GM19023 (cell line): ENCODE results near the gene SARS2.
"Not testable (repeated sequence)": the region's sequence is repeated elsewhere in the genome, so short reads cannot be mapped to it uniquely, and the experiment has no call there.

Experiments used
- ATAC-seq: cut with Tn5 transposase; IDR thresholded peaks from one replicate; pipeline ENCODE4 v1.9.1; 2021; ENCODE audit warnings: mild to moderate bottlenecking, moderate library complexity; ENCODE audit not compliant: unreplicated experiment

The SARS2 gene

GRCh38 chr19:38946229-38947010 is 15.9 kb upstream of the SARS2 start:
- ATAC-seq, result no peak

- ATAC-seq, result no peak
These were observed 15.1 kb upstream of the SARS2 start for GRCh38 chr19:38945562-38946228.

- ATAC-seq, result no peak
These were observed 14.5 kb upstream of the SARS2 start for GRCh38 chr19:38944981-38945506.

- no peak for ATAC-seq
These were observed 12.1 kb upstream of the SARS2 start for GRCh38 chr19:38942471-38943181.

- no peak for ATAC-seq
These were observed 11.4 kb upstream of the SARS2 start for GRCh38 chr19:38941979-38942378.

- ATAC-seq, result not testable (repeated sequence)
These were observed 10.9 kb upstream of the SARS2 start for GRCh38 chr19:38941466-38941865.

- ATAC-seq, result no peak
These were observed 9.4 kb upstream of the SARS2 start for GRCh38 chr19:38939957-38940356.

- no peak for ATAC-seq
These were observed 3.0 kb upstream of the SARS2 start for GRCh38 chr19:38933544-38933943.

- ATAC-seq, result no peak
These were observed 2.0 kb upstream of the SARS2 start for GRCh38 chr19:38932425-38933179.

- no peak for ATAC-seq
These were observed 894 bp upstream of the SARS2 start for GRCh38 chr19:38931521-38931793.

- ATAC-seq, result peak; percentile 92
These were observed 385 bp upstream of the SARS2 start, which contains the start of gene MRPS12 for GRCh38 chr19:38930776-38931520. MRPS12 (plus strand) TSS chr19:38930944; CDS start chr19:38931295, 351 bp downstream.

GRCh38 chr19:38928391-38929001 is 2.1 kb downstream of the SARS2 start:
- no peak for ATAC-seq

- ATAC-seq, result no peak
These were observed 6.2 kb downstream of the SARS2 start for GRCh38 chr19:38924388-38924787.

- ATAC-seq, result no peak
These were observed 8.1 kb downstream of the SARS2 start for GRCh38 chr19:38922482-38922881.

- ATAC-seq, result no peak
These were observed 8.9 kb downstream of the SARS2 start for GRCh38 chr19:38921420-38922274.

- ATAC-seq, result no peak
These were observed 9.8 kb downstream of the SARS2 start for GRCh38 chr19:38920602-38921419.

- ATAC-seq, result no peak
These were observed 10.5 kb downstream of the SARS2 start for GRCh38 chr19:38919837-38920601.
